CD14-positive monocyte (primary cell): Measurements from ENCODE around the gene MAL. TPM values are rescaled to one million over a fixed set of nuclear protein-coding genes. Genes with fewer than 3 reads are reported as not detected.

Experiments
- DNase-seq, 3 donors: peaks; one replicate each; pipeline ENCODE4 v3.0.0-alpha.2; 2011 to 2022
- H2AFZ ChIP-seq: 2 replicates; pipeline ENCODE4 v1.6.0; 2012; ENCODE audit warnings: mild to moderate bottlenecking, low read depth, low read length, inconsistent platforms; ENCODE audit not compliant: insufficient read depth, poor library complexity, severe bottlenecking
- H3K27ac ChIP-seq, 2 donors: 1 replicate in 1 of 2; 2 replicates in 1 of 2; pipeline ENCODE4 v1.5.1; 2012 to 2013; ENCODE audit warnings: low read length in 2 of 2, control low read depth in 1 of 2, inconsistent platforms in 1 of 2, low read depth in 1 of 2, mild to moderate bottlenecking in 1 of 2
- H3K27me3 ChIP-seq, 2 donors: one replicate each; pipeline versions ENCODE4 v1.6.0 to v1.6.1; 2011 to 2013; ENCODE audit warnings: low read length in 2 of 2; ENCODE audit not compliant: control insufficient read depth in 2 of 2, insufficient read depth in 2 of 2
- H3K36me3 ChIP-seq, 2 donors: replicated peaks in 1 of 2; 1 replicate in 1 of 2; 2 replicates in 1 of 2; pipeline versions ENCODE4 v1.5.1 to v1.6.1; 2012 to 2013; ENCODE audit warnings: low read length in 2 of 2, control low read depth in 1 of 2, inconsistent platforms in 1 of 2, mild to moderate bottlenecking in 1 of 2; ENCODE audit not compliant: insufficient read depth in 2 of 2, control insufficient read depth in 1 of 2
- H3K4me1 ChIP-seq, 2 donors: 1 replicate in 1 of 2; 2 replicates in 1 of 2; pipeline versions ENCODE4 v1.5.1 to v1.6.1; 2012 to 2013; ENCODE audit warnings: low read length in 2 of 2, control low read depth in 1 of 2, inconsistent platforms in 1 of 2, mild to moderate bottlenecking in 1 of 2, moderate library complexity in 1 of 2; ENCODE audit not compliant: insufficient read depth in 2 of 2, control insufficient read depth in 1 of 2
- H3K4me2 ChIP-seq: replicated peaks from 2 replicates; pipeline ENCODE3; 2012; ENCODE audit warnings: low read length, moderate library complexity, mild to moderate bottlenecking; ENCODE audit not compliant: poor library complexity, severe bottlenecking; ENCODE audit errors: extremely low read depth
- H3K4me3 ChIP-seq, 3 experiments: fragments of 200-600 bp in 1 of 3; sonication (generic) in 1 of 3; replicated peaks in 1 of 3; 1 replicate in 2 of 3; 2 replicates in 1 of 3; pipeline ENCODE4 v1.5.1; 2011 to 2013; ENCODE audit warnings: low read length in 3 of 3, mild to moderate bottlenecking in 3 of 3, control low read depth in 2 of 3, low read depth in 2 of 3, inconsistent platforms in 1 of 3, moderate library complexity in 1 of 3
- H3K79me2 ChIP-seq: 2 replicates; pipeline ENCODE4 v1.6.0; 2012; ENCODE audit warnings: mild to moderate bottlenecking, control low read depth, inconsistent platforms, low read length, moderate library complexity; ENCODE audit not compliant: insufficient read depth
- H3K9ac ChIP-seq: 2 replicates; pipeline ENCODE4 v1.6.0; 2017; ENCODE audit warnings: low read length, mild to moderate bottlenecking; ENCODE audit not compliant: insufficient read depth, poor library complexity, severe bottlenecking
- H3K9me3 ChIP-seq, 2 donors: replicated peaks in 1 of 2; 1 replicate in 1 of 2; 2 replicates in 1 of 2; pipeline versions ENCODE4 v1.5.1 to v1.6.1; 2012 to 2013; ENCODE audit warnings: low read length in 2 of 2, control low read depth in 1 of 2; ENCODE audit not compliant: control insufficient read depth in 1 of 2, insufficient read depth in 1 of 2
- H4K20me1 ChIP-seq: 2 replicates; pipeline ENCODE4 v1.6.0; 2012; ENCODE audit warnings: mild to moderate bottlenecking, low read length, control low read depth, moderate library complexity; ENCODE audit not compliant: insufficient read depth
- H3K27ac Mint-ChIP-seq, 7 donors: one replicate each; pipeline ENCODE4 v1.8.0; 2020; ENCODE audit warnings: mild to moderate bottlenecking in 7 of 7, mixed read lengths in 7 of 7, moderate library complexity in 6 of 7, inconsistent platforms in 2 of 7
- H3K27me3 Mint-ChIP-seq, 3 donors: one replicate each; pipeline ENCODE4 v1.8.0; 2021 to 2022; ENCODE audit warnings: low read depth in 3 of 3, mild to moderate bottlenecking in 3 of 3, mixed read lengths in 3 of 3, moderate library complexity in 3 of 3, inconsistent platforms in 1 of 3
- H3K36me3 Mint-ChIP-seq, 2 donors: one replicate each; pipeline ENCODE4 v1.8.0; 2020; ENCODE audit warnings: mixed read lengths in 2 of 2, inconsistent platforms in 1 of 2, mild to moderate bottlenecking in 1 of 2
- H3K4me1 Mint-ChIP-seq: one replicate; pipeline ENCODE4 v1.8.0; 2020; ENCODE audit warnings: mild to moderate bottlenecking, mixed read lengths
- H3K4me3 Mint-ChIP-seq, 2 donors: one replicate each; pipeline ENCODE4 v1.8.0; 2020; ENCODE audit warnings: mild to moderate bottlenecking in 2 of 2, mixed read lengths in 2 of 2, moderate library complexity in 1 of 2
- H3K9me3 Mint-ChIP-seq, 7 donors: one replicate each; pipeline ENCODE4 v1.8.0; 2020 to 2022; ENCODE audit warnings: mixed read lengths in 7 of 7, mild to moderate bottlenecking in 6 of 7, moderate library complexity in 6 of 7, inconsistent platforms in 2 of 7
- WGBS: methylation state at CpG from one replicate; pipeline ENCODE4 v1.1.5; 2013; ENCODE audit warnings: missing lambda C conversion rate; ENCODE audit not compliant: insufficient coverage; 5-methylcytosine and 5-hydroxymethylcytosine counted together
- intact Hi-C, 2 donors: fragments of 100-400 bp; cut with micrococcal nuclease; formaldehyde crosslinking; loops; one replicate each; pipeline versions ENCODE4 v1.15.0 to v1.15.1; 2023
- polyA plus RNA-seq, 3 donors: library from polyadenylated mRNA; depleted of rRNA in 1 of 3; unstranded in 2 of 3; stranded (reverse) in 1 of 3; fragments of 300-500 nt in 2 of 3; fragments of >200 nt in 1 of 3; fragmentation: Illumina TruSeq in 2 of 3; gene quantifications; 1 replicate in 2 of 3; 2 replicates in 1 of 3; pipeline ENCODE4 v1.2.3, GENCODE V29; 2012 to 2021
- TF ChIP-seq, protein P1 (sequence below): fragments of 200-600 bp; IDR thresholded peaks from one replicate; pipeline ENCODE4 v1.8.0; 2022; ENCODE audit warnings: antibody characterized with exemption, mild to moderate bottlenecking

Gene MAL
- polyA plus RNA-seq, 3 donors: 0.39 to 0.48 TPM; not detected in 1

DNA sequence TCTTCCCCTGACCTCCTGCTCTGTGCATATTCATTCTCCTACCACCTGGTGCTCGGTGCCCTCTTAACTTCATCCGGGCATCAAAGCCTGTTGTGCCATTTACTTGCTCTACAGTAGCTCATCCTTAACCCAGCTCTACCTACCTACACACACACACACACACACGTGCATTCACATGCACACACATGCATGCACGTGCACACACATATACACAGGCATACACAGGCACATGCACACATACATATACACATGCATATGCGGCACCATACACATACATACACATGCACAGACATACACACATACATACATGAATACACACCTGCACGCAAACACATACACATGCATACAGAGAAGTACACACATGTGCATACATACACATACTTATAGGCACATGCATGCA is 14.5 kb downstream of the MAL start:
- DNase-seq: no peak
- H3K79me2 ChIP-seq: no peaks in the 10 kb centered on the region
- no peak overlapping the region for H3K4me3 ChIP-seq
- Mint-ChIP-seq H3K9me3 (peaks cover 4 to 28% (median 8%) of the 10 kb centered on the region in 7 donors), H3K4me3 (no peak overlapping the region), H3K4me1 (no peaks in the 10 kb centered on the region), H3K36me3 (no peaks in the 10 kb centered on the region), H3K27me3 (peaks cover 5 to 13% (median 10%) of the 10 kb centered on the region in 3 donors), H3K27ac (no peak overlapping the region)
- TF ChIP-seq, protein P1, sequence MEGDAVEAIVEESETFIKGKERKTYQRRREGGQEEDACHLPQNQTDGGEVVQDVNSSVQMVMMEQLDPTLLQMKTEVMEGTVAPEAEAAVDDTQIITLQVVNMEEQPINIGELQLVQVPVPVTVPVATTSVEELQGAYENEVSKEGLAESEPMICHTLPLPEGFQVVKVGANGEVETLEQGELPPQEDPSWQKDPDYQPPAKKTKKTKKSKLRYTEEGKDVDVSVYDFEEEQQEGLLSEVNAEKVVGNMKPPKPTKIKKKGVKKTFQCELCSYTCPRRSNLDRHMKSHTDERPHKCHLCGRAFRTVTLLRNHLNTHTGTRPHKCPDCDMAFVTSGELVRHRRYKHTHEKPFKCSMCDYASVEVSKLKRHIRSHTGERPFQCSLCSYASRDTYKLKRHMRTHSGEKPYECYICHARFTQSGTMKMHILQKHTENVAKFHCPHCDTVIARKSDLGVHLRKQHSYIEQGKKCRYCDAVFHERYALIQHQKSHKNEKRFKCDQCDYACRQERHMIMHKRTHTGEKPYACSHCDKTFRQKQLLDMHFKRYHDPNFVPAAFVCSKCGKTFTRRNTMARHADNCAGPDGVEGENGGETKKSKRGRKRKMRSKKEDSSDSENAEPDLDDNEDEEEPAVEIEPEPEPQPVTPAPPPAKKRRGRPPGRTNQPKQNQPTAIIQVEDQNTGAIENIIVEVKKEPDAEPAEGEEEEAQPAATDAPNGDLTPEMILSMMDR: no peak
- no peak overlapping the region for H2AFZ ChIP-seq
- intact Hi-C loops: no loop called here
- H3K36me3 ChIP-seq: no peaks in the 10 kb centered on the region
- no peaks in the 10 kb centered on the region for H3K9me3 ChIP-seq
- WGBS: 86% methylated on average over 6 of the region's 6 CpGs
- no peak overlapping the region for H3K27ac ChIP-seq
- no peaks in the 10 kb centered on the region for H3K27me3 ChIP-seq
- H4K20me1 ChIP-seq: no peaks in the 10 kb centered on the region
- H3K9ac ChIP-seq: no peak overlapping the region
- H3K4me1 ChIP-seq: no peaks in the 10 kb centered on the region
- H3K4me2 ChIP-seq: no peak overlapping the region

DNA sequence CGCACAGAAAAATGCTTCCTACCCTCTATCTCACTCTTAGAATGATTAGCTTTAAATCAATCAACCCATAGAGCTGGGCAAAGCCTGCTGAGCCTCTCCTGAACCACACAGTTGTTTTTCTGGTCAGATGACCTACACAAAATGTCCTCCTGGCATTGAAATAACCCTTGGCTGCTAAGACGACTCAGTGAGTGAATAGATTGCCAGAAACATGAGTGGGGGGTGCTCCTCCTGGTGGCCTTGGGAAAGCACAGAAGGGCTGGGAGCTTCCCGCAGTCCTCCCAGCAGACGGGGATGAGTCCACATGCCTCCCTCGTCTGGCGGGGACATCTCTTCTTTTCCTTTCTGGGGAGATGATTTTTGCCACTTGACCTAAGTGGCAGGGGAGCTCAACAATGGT is 14.9 kb downstream of the MAL start:
- H2AFZ ChIP-seq: no peak overlapping the region
- no peaks in the 10 kb centered on the region for H3K4me1 Mint-ChIP-seq
- WGBS: 87% methylated on average over 6 of the region's 6 CpGs
- no peak overlapping the region for H3K27ac ChIP-seq
- DNase-seq: no peak
- no peaks in the 10 kb centered on the region for H3K36me3 Mint-ChIP-seq
- H3K9me3 ChIP-seq: no peaks in the 10 kb centered on the region
- H3K36me3 ChIP-seq: no peaks in the 10 kb centered on the region
- no peak overlapping the region for H3K9ac ChIP-seq
- H3K4me1 ChIP-seq: no peaks in the 10 kb centered on the region
- intact Hi-C loops: no loop called here
- no peak overlapping the region for H3K4me3 ChIP-seq
- H3K9me3 Mint-ChIP-seq: peaks cover 4 to 28% (median 8%) of the 10 kb centered on the region in 7 donors
- H4K20me1 ChIP-seq: no peaks in the 10 kb centered on the region
- no peak overlapping the region for H3K4me2 ChIP-seq
- H3K27me3 Mint-ChIP-seq: peaks cover 5 to 13% (median 10%) of the 10 kb centered on the region in 3 donors
- no peak overlapping the region for H3K4me3 Mint-ChIP-seq
- no peak overlapping the region for H3K27ac Mint-ChIP-seq
- H3K27me3 ChIP-seq: no peaks in the 10 kb centered on the region
- H3K79me2 ChIP-seq: no peaks in the 10 kb centered on the region
- TF ChIP-seq, protein P1: no peak
